Nephron (organoid): ENCODE measurements around the gene EBNA1BP2.
"Not testable (repeated sequence)": the region's sequence is repeated elsewhere in the genome, so short reads cannot be mapped to it uniquely, and the experiment has no call there.

Source experiments
- H3K27ac Mint-ChIP-seq, 3 experiments: 2 replicates each; pipeline ENCODE4 v1.8.0; 2020; ENCODE audit warnings: mixed read lengths in 3 of 3, mild to moderate bottlenecking in 2 of 3, moderate library complexity in 1 of 3
- H3K27me3 Mint-ChIP-seq: 2 replicates; pipeline ENCODE4 v1.8.0; 2021; ENCODE audit warnings: low read depth, mild to moderate bottlenecking, moderate library complexity, mixed read lengths
- H3K36me3 Mint-ChIP-seq: 2 replicates; pipeline ENCODE4 v1.8.0; 2020; ENCODE audit warnings: low read depth, mixed read lengths
- H3K4me1 Mint-ChIP-seq: 2 replicates; pipeline ENCODE4 v1.8.0; 2020; ENCODE audit warnings: mixed read lengths
- H3K4me3 Mint-ChIP-seq, 3 experiments: 2 replicates each; pipeline ENCODE4 v1.8.0; 2020; ENCODE audit warnings: mild to moderate bottlenecking in 3 of 3, mixed read lengths in 3 of 3, moderate library complexity in 2 of 3
- H3K9me3 Mint-ChIP-seq: 2 replicates; pipeline ENCODE4 v1.8.0; 2020; ENCODE audit warnings: mixed read lengths
- CTCF ChIP-seq, 3 experiments: fragments of 200-600 bp; sonication (generic); IDR thresholded peaks; one replicate each; pipeline ENCODE4 v1.5.0; 2021; ENCODE audit warnings: antibody characterized with exemption in 3 of 3; ENCODE audit not compliant: unreplicated experiment in 3 of 3

The EBNA1BP2 gene

GRCh38 chr1:43134640-43135039 lies 37.5 kb downstream of the EBNA1BP2 start:
- H3K4me3 Mint-ChIP-seq: no peak overlapping the region
- peaks cover 20% of the 10 kb centered on the region for H3K9me3 Mint-ChIP-seq
- peaks cover 14% of the 10 kb centered on the region for H3K36me3 Mint-ChIP-seq
- peaks cover 3% of the 10 kb centered on the region for H3K27me3 Mint-ChIP-seq
- H3K27ac Mint-ChIP-seq: peak overlapping the region in 1 of 3 experiments; percentile 73
- TF ChIP-seq CTCF (IDR thresholded peaks at IDR 0.05; ENCODE audit: unreplicated experiment in 3 of 3): no peak
- H3K4me1 Mint-ChIP-seq: peaks cover 10% of the 10 kb centered on the region

DNA sequence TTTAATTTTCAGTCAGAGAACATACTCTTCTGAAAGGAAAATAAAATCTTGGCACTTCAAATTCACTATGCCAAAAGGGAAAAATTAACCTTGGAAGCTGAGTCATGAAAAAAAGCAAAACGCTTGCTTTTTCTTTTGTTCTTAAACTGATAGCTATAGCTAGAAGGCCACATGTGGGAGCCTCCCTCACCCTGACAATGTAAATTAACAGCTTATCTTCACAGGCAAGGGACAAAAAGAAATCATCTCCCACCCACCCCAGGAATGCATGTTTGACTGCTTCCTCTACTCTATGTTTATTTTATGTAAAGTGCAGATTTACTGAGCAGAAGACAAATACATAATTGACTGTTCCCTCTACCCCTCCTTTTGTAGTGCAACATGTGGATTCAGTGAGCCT lies 38.0 kb downstream of the EBNA1BP2 start:
- Mint-ChIP-seq H3K9me3 (peaks cover 15% of the 10 kb centered on the region), H3K36me3 (peaks cover 14% of the 10 kb centered on the region), H3K27me3 (peaks cover 3% of the 10 kb centered on the region), H3K4me3 (no peak overlapping the region), H3K27ac (peak overlapping the region in 2 of 3 experiments; percentile 67 to 73), H3K4me1 (peaks cover 10% of the 10 kb centered on the region)
- TF ChIP-seq CTCF (IDR thresholded peaks at IDR 0.05; ENCODE audit: unreplicated experiment in 3 of 3): no peak

DNA sequence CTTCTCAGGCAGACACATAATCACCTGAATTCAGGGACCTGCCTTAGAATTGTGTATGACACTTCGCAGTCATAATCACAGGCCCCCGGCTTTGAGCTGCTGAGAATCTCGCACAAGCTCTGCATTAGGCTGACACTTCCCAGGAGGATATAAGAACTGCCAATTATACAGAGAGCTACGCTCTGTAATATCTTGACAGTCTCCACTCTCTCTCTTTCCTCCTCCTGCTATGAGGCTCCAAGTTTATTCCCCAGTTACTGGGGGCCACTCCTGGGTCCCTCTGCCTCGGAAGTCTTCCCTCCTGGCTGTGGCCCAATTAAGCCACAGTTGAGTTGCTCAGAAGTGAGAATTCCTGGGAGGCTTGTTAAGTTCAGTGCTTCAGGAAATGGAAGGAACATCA lies 42.7 kb downstream of the EBNA1BP2 start:
- Mint-ChIP-seq H3K27me3 (peaks cover 3% of the 10 kb centered on the region), H3K4me1 (no peaks in the 10 kb centered on the region), H3K27ac (no peak overlapping the region), H3K4me3 (no peak overlapping the region), H3K36me3 (peaks cover 17% of the 10 kb centered on the region), H3K9me3 (peaks cover 16% of the 10 kb centered on the region)
- TF ChIP-seq CTCF (IDR thresholded peaks at IDR 0.05; ENCODE audit: unreplicated experiment in 3 of 3): no peak

- no peak overlapping the region for H3K4me3 Mint-ChIP-seq
- no peaks in the 10 kb centered on the region for H3K4me1 Mint-ChIP-seq
- TF ChIP-seq CTCF (IDR thresholded peaks at IDR 0.05; ENCODE audit: unreplicated experiment in 3 of 3): no peak
- no peak overlapping the region for H3K27ac Mint-ChIP-seq
- peaks cover 17% of the 10 kb centered on the region for H3K36me3 Mint-ChIP-seq
- H3K9me3 Mint-ChIP-seq: peaks cover 12% of the 10 kb centered on the region
- peaks cover 3% of the 10 kb centered on the region for H3K27me3 Mint-ChIP-seq
Measured at GRCh38 chr1:43128816-43129215, 43.3 kb downstream of the EBNA1BP2 start.

DNA sequence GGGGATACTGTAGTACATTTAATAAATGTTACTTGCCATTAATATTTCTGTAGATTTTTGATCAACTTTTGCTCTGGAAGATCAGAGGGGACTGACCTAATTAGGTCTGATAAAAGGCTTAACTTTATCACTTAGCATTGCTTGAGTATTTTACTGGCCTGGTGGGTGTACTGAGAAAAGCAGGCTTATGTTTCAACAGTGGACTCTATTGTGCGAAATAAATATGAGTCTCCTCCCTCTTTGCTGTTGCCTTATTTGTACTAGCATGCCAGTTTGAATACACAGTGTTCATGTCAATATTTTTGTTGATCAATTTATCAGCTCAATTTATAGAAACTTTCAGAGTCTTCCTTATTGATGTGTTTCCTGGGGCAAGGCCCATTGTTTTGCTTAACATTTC lies 49.1 kb downstream of the EBNA1BP2 start:
- peaks cover 5% of the 10 kb centered on the region for H3K4me1 Mint-ChIP-seq
- H3K9me3 Mint-ChIP-seq: peaks cover 16% of the 10 kb centered on the region
- no peak for TF ChIP-seq CTCF (IDR thresholded peaks at IDR 0.05; ENCODE audit: unreplicated experiment in 3 of 3)

GRCh38 chr1:43121256-43121900 lies 50.7 kb downstream of the EBNA1BP2 start:
- H3K27me3 Mint-ChIP-seq: no peaks in the 10 kb centered on the region
- peaks cover 5% of the 10 kb centered on the region for H3K4me1 Mint-ChIP-seq
- TF ChIP-seq CTCF (IDR thresholded peaks at IDR 0.05; ENCODE audit: unreplicated experiment in 3 of 3): no peak
- peak overlapping the region; percentile 93 to 99 (median 97) for H3K27ac Mint-ChIP-seq
- peaks cover 7% of the 10 kb centered on the region for H3K36me3 Mint-ChIP-seq
- H3K4me3 Mint-ChIP-seq: peak overlapping the region; percentile 89 to 95 (median 90)
- H3K9me3 Mint-ChIP-seq: peaks cover 11% of the 10 kb centered on the region

More for the DNA sequence above, 49.1 kb downstream of the EBNA1BP2 start:
- Mint-ChIP-seq H3K36me3 (peaks cover 15% of the 10 kb centered on the region), H3K27ac (no peak overlapping the region), H3K27me3 (no peaks in the 10 kb centered on the region), H3K4me3 (no peak overlapping the region)

- not testable (repeated sequence) for H3K4me1 Mint-ChIP-seq, H3K27me3 Mint-ChIP-seq, H3K36me3 Mint-ChIP-seq
- H3K9me3 Mint-ChIP-seq: peaks cover 11% of the 10 kb centered on the region
- peak overlapping the region; percentile 89 to 95 (median 90) for H3K4me3 Mint-ChIP-seq
- H3K27ac Mint-ChIP-seq: peak overlapping the region; percentile 93 to 99 (median 97)
Measured at GRCh38 chr1:43119928-43120586, 52.0 kb downstream of the EBNA1BP2 start.
